ENCODE measurements around the gene LIPC.
A peak's percentile ranks its signal among the peaks of the same experiment; 100 is the strongest.

The LIPC gene

GRCh38 chr15:58568157-58568571 is 136.4 kb downstream of the LIPC start:
- WGBS, 2 donors (ENCODE audit: extremely low coverage in 2 of 2, insufficient read length in 2 of 2, insufficient replicate concordance in 1 of 2), result no CpG with 5 or more reads among the region's 2 CpGs
- Histone ChIP-seq H3K4me1 (ENCODE audit: control insufficient read depth in 2 of 2, insufficient read depth in 1 of 2, low read depth in 1 of 2, low read length in 2 of 2) (peaks cover 2 to 7% of the 10 kb centered on the region in 2 donors), H2BK15ac (ENCODE audit: low read length) (no peak overlapping the region), H2BK5ac (ENCODE audit: low read length) (no peak overlapping the region), H2AK5ac (ENCODE audit: low read depth, low read length) (no peak overlapping the region), H3K18ac (ENCODE audit: low read length) (no peak overlapping the region), H3K79me1 (ENCODE audit: low read depth, low read length) (no peaks in the 10 kb centered on the region), H3K9ac (ENCODE audit: low read depth, low read length, poor library complexity) (no peak overlapping the region), H3K4ac (ENCODE audit: low read length) (no peak overlapping the region), H3K27me3 (ENCODE audit: control insufficient read depth in 3 of 3, insufficient read depth in 3 of 3, low read depth in 1 of 3, low read length in 3 of 3) (peaks cover 0 to 2% (median 0%) of the 10 kb centered on the region in 3 experiments), H3K23ac (ENCODE audit: low read depth, low read length, poor library complexity) (no peak overlapping the region), H3K9me3 (replicated peaks in 1 of 2; ENCODE audit: control insufficient read depth in 2 of 2, insufficient read depth in 1 of 2, low read depth in 1 of 2, low read length in 2 of 2) (peaks cover 2 to 4% of the 10 kb centered on the region in 2 donors), H3K36me3 (replicated peaks in 1 of 2; ENCODE audit: control insufficient read depth in 2 of 2, insufficient read depth in 2 of 2, low read length in 2 of 2) (no peaks in the 10 kb centered on the region), H2BK12ac (ENCODE audit: low read length) (no peak overlapping the region), H2AFZ (ENCODE audit: low read length) (peak overlapping the region; percentile 78), H4K8ac (ENCODE audit: low read depth, low read length) (no peak overlapping the region), H3K4me3 (ENCODE audit: low read length in 2 of 2) (no peak overlapping the region), H2BK120ac (ENCODE audit: low read depth, low read length) (no peak overlapping the region), H3K14ac (ENCODE audit: low read length) (no peak overlapping the region), H3K4me2 (ENCODE audit: insufficient read depth, low read length, poor library complexity, severe bottlenecking) (no peak overlapping the region), H3K27ac (replicated peaks; ENCODE audit: low read length) (no peak overlapping the region), H4K91ac (ENCODE audit: low read depth, low read length, poor library complexity) (no peak overlapping the region)
- DNase-seq (ENCODE audit: low spot score), result no peak

GRCh38 chr15:58569455-58569854 is 137.7 kb downstream of the LIPC start:
- H2BK120ac ChIP-seq (ENCODE audit: low read depth, low read length), result no peak overlapping the region
- H3K79me1 ChIP-seq (ENCODE audit: low read depth, low read length), result no peaks in the 10 kb centered on the region
- peaks cover 0 to 2% (median 0%) of the 10 kb centered on the region in 3 experiments for H3K27me3 ChIP-seq (ENCODE audit: control insufficient read depth in 3 of 3, insufficient read depth in 3 of 3, low read depth in 1 of 3, low read length in 3 of 3)
- no peak overlapping the region for H3K23ac ChIP-seq (ENCODE audit: low read depth, low read length, poor library complexity)
- H3K4me1 ChIP-seq (ENCODE audit: control insufficient read depth in 2 of 2, insufficient read depth in 1 of 2, low read depth in 1 of 2, low read length in 2 of 2), result peaks cover 2 to 7% of the 10 kb centered on the region in 2 donors
- H4K8ac ChIP-seq (ENCODE audit: low read depth, low read length), result no peak overlapping the region
- peaks cover 2 to 4% of the 10 kb centered on the region in 2 donors for H3K9me3 ChIP-seq (replicated peaks in 1 of 2; ENCODE audit: control insufficient read depth in 2 of 2, insufficient read depth in 1 of 2, low read depth in 1 of 2, low read length in 2 of 2)
- H2AFZ ChIP-seq (ENCODE audit: low read length), result no peak overlapping the region
- no peak overlapping the region for H3K4me3 ChIP-seq (ENCODE audit: low read length in 2 of 2)
- no peak overlapping the region for H2AK5ac ChIP-seq (ENCODE audit: low read depth, low read length)
- H2BK15ac ChIP-seq (ENCODE audit: low read length), result no peak overlapping the region
- no peak overlapping the region for H3K18ac ChIP-seq (ENCODE audit: low read length)
- H3K36me3 ChIP-seq (replicated peaks in 1 of 2; ENCODE audit: control insufficient read depth in 2 of 2, insufficient read depth in 2 of 2, low read length in 2 of 2), result no peaks in the 10 kb centered on the region
- no peak overlapping the region for H4K91ac ChIP-seq (ENCODE audit: low read depth, low read length, poor library complexity)
- no peak overlapping the region for H2BK12ac ChIP-seq (ENCODE audit: low read length)
- H3K4ac ChIP-seq (ENCODE audit: low read length), result no peak overlapping the region
- no peak overlapping the region for H3K27ac ChIP-seq (replicated peaks; ENCODE audit: low read length)
- no peak overlapping the region for H2BK5ac ChIP-seq (ENCODE audit: low read length)
- no peak for DNase-seq (ENCODE audit: low spot score)
- no peak overlapping the region for H3K4me2 ChIP-seq (ENCODE audit: insufficient read depth, low read length, poor library complexity, severe bottlenecking)
- WGBS, 2 donors (ENCODE audit: extremely low coverage in 2 of 2, insufficient read length in 2 of 2, insufficient replicate concordance in 1 of 2), result no CpG with 5 or more reads among the region's 1 CpG
- H3K14ac ChIP-seq (ENCODE audit: low read length), result no peak overlapping the region
- no peak overlapping the region for H3K9ac ChIP-seq (ENCODE audit: low read depth, low read length, poor library complexity)

- Histone ChIP-seq H3K23ac (ENCODE audit: low read depth, low read length, poor library complexity) (no peak overlapping the region), H3K4ac (ENCODE audit: low read length) (no peak overlapping the region), H3K18ac (ENCODE audit: low read length) (no peak overlapping the region), H3K27ac (replicated peaks; ENCODE audit: low read length) (no peak overlapping the region), H3K36me3 (replicated peaks in 1 of 2; ENCODE audit: control insufficient read depth in 2 of 2, insufficient read depth in 2 of 2, low read length in 2 of 2) (no peaks in the 10 kb centered on the region), H3K9me3 (replicated peaks in 1 of 2; ENCODE audit: control insufficient read depth in 2 of 2, insufficient read depth in 1 of 2, low read depth in 1 of 2, low read length in 2 of 2) (peaks cover 2 to 4% of the 10 kb centered on the region in 2 donors), H3K79me1 (ENCODE audit: low read depth, low read length) (no peaks in the 10 kb centered on the region), H2AFZ (ENCODE audit: low read length) (no peak overlapping the region), H3K9ac (ENCODE audit: low read depth, low read length, poor library complexity) (no peak overlapping the region), H2BK5ac (ENCODE audit: low read length) (no peak overlapping the region), H3K14ac (ENCODE audit: low read length) (no peak overlapping the region), H4K8ac (ENCODE audit: low read depth, low read length) (no peak overlapping the region), H2BK120ac (ENCODE audit: low read depth, low read length) (no peak overlapping the region), H2BK15ac (ENCODE audit: low read length) (no peak overlapping the region), H3K4me2 (ENCODE audit: insufficient read depth, low read length, poor library complexity, severe bottlenecking) (no peak overlapping the region), H4K91ac (ENCODE audit: low read depth, low read length, poor library complexity) (no peak overlapping the region), H3K27me3 (ENCODE audit: control insufficient read depth in 3 of 3, insufficient read depth in 3 of 3, low read depth in 1 of 3, low read length in 3 of 3) (peaks cover 0 to 2% (median 0%) of the 10 kb centered on the region in 3 experiments), H3K4me3 (ENCODE audit: low read length in 2 of 2) (no peak overlapping the region), H3K4me1 (ENCODE audit: control insufficient read depth in 2 of 2, insufficient read depth in 1 of 2, low read depth in 1 of 2, low read length in 2 of 2) (peaks cover 2 to 5% of the 10 kb centered on the region in 2 donors), H2AK5ac (ENCODE audit: low read depth, low read length) (no peak overlapping the region), H2BK12ac (ENCODE audit: low read length) (no peak overlapping the region)
- no peak for DNase-seq (ENCODE audit: low spot score)
- no CpG with 5 or more reads among the region's 6 CpGs for WGBS, 2 donors (ENCODE audit: extremely low coverage in 2 of 2, insufficient read length in 2 of 2, insufficient replicate concordance in 1 of 2)
Measured at GRCh38 chr15:58571491-58571890, 139.7 kb downstream of the LIPC start.

GRCh38 chr15:58572521-58572920 is 140.7 kb downstream of the LIPC start:
- Histone ChIP-seq H2AK5ac (ENCODE audit: low read depth, low read length) (no peak overlapping the region), H4K91ac (ENCODE audit: low read depth, low read length, poor library complexity) (no peak overlapping the region), H2BK120ac (ENCODE audit: low read depth, low read length) (no peak overlapping the region), H3K4ac (ENCODE audit: low read length) (no peak overlapping the region), H3K18ac (ENCODE audit: low read length) (no peak overlapping the region), H3K9ac (ENCODE audit: low read depth, low read length, poor library complexity) (no peak overlapping the region), H3K4me3 (ENCODE audit: low read length in 2 of 2) (no peak overlapping the region), H3K27ac (replicated peaks; ENCODE audit: low read length) (no peak overlapping the region), H3K27me3 (ENCODE audit: control insufficient read depth in 3 of 3, insufficient read depth in 3 of 3, low read depth in 1 of 3, low read length in 3 of 3) (peaks cover 0 to 2% (median 0%) of the 10 kb centered on the region in 3 experiments), H3K23ac (ENCODE audit: low read depth, low read length, poor library complexity) (no peak overlapping the region), H2BK15ac (ENCODE audit: low read length) (no peak overlapping the region), H3K4me2 (ENCODE audit: insufficient read depth, low read length, poor library complexity, severe bottlenecking) (no peak overlapping the region), H2BK12ac (ENCODE audit: low read length) (no peak overlapping the region), H3K9me3 (replicated peaks in 1 of 2; ENCODE audit: control insufficient read depth in 2 of 2, insufficient read depth in 1 of 2, low read depth in 1 of 2, low read length in 2 of 2) (peaks cover 2 to 4% of the 10 kb centered on the region in 2 donors), H3K14ac (ENCODE audit: low read length) (no peak overlapping the region), H4K8ac (ENCODE audit: low read depth, low read length) (no peak overlapping the region), H3K4me1 (ENCODE audit: control insufficient read depth in 2 of 2, insufficient read depth in 1 of 2, low read depth in 1 of 2, low read length in 2 of 2) (peaks cover 2 to 5% of the 10 kb centered on the region in 2 donors), H2AFZ (ENCODE audit: low read length) (no peak overlapping the region), H2BK5ac (ENCODE audit: low read length) (no peak overlapping the region), H3K79me1 (ENCODE audit: low read depth, low read length) (no peaks in the 10 kb centered on the region), H3K36me3 (replicated peaks in 1 of 2; ENCODE audit: control insufficient read depth in 2 of 2, insufficient read depth in 2 of 2, low read length in 2 of 2) (no peaks in the 10 kb centered on the region)
- no peak for DNase-seq (ENCODE audit: low spot score)
- WGBS, 2 donors (ENCODE audit: extremely low coverage in 2 of 2, insufficient read length in 2 of 2, insufficient replicate concordance in 1 of 2), result no CpG with 5 or more reads among the region's 4 CpGs

Data from neuronal stem cell (in vitro differentiated cells).